Activated T-helper 2 cell treated with anti-CD3 and anti-CD28 coated beads, Interferon-gamma antibody, Interleukin-2, Interleukin-4, amounts not matched to agents 10 μg/mL and 5 μg/mL and 100 μg/mL, durations not matched to agents 14 hours and 24 hours and 36 hours (primary cell): ENCODE measurements around the gene EYS. TPM values are rescaled to one million over a fixed set of nuclear protein-coding genes. Genes with fewer than 3 reads are reported as not detected.

Source experiments
- DNase-seq: peaks from one replicate; pipeline ENCODE4 v3.0.0; 2021; ENCODE audit warnings: low spot score
- H3K27ac Mint-ChIP-seq: one replicate; pipeline ENCODE4 v1.8.0; 2021; ENCODE audit warnings: mixed read lengths
- H3K27me3 Mint-ChIP-seq: one replicate; pipeline ENCODE4 v1.8.0; 2021; ENCODE audit warnings: low read depth, mixed read lengths
- H3K36me3 Mint-ChIP-seq: one replicate; pipeline ENCODE4 v1.8.0; 2021; ENCODE audit warnings: low read depth, mixed read lengths
- H3K4me1 Mint-ChIP-seq: one replicate; pipeline ENCODE4 v1.8.0; 2021; ENCODE audit warnings: low read depth, mixed read lengths
- H3K4me3 Mint-ChIP-seq: one replicate; pipeline ENCODE4 v1.8.0; 2021; ENCODE audit warnings: low read depth, mild to moderate bottlenecking, moderate library complexity, mixed read lengths
- H3K9me3 Mint-ChIP-seq: one replicate; pipeline ENCODE4 v1.8.0; 2021; ENCODE audit warnings: mixed read lengths
- intact Hi-C: fragments of 100-400 bp; cut with micrococcal nuclease; formaldehyde crosslinking; loops from one replicate; pipeline ENCODE4 v1.15.1; 2023
- total RNA-seq: library from RNA; stranded (reverse); gene quantifications from 2 replicates; pipeline ENCODE4 v1.2.3, GENCODE V29; 2022

Gene EYS
- total RNA-seq, 1 donor from 2014 or later, result not detected

DNA sequence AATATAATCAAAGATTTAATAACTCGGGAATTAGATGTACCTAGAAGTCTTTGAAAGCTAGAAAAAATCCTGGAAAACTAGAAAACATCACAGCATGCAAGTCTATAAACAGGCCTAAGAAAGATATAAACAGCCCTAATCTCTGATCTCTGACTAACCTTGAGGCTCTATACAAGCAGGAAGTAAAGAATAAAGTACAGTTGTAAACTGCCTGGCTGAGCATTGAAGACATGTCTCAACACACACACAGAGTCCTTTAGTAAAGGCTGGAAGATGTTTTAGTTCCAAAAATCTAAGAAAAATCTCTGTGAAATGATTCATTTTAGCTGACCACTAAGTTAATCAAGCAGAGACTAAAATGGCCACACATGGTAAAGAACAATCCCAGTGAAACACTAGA, 774.5 kb downstream of the EYS start:
- no peak for DNase-seq
- no peak overlapping the region for H3K27ac Mint-ChIP-seq
- peaks cover 12% of the 10 kb centered on the region for H3K9me3 Mint-ChIP-seq
- no peaks in the 10 kb centered on the region for H3K4me1 Mint-ChIP-seq
- no peaks in the 10 kb centered on the region for H3K36me3 Mint-ChIP-seq
- no peaks in the 10 kb centered on the region for H3K27me3 Mint-ChIP-seq
- H3K4me3 Mint-ChIP-seq, result no peak overlapping the region
- intact Hi-C loops, result no loop called here

DNA sequence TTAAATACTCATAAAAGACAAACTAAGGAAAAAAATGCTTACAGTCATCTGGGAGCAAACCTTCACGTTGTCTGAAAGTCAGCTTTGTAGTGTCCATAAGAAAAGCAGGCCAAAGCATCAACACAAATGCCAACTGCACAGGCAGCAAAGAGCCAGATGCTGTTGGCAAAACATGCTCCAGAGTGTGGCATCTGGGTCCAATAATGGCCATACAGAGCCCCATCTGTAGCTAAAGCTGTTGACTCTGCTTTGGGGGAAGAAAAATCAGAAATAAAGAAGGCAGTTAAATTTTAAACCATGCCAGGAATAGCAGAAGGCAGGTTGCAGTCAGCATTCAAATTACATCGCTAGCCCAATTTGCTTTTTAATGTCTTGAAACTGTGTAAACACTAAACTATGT, 776.3 kb downstream of the EYS start:
- Mint-ChIP-seq H3K4me1 (no peaks in the 10 kb centered on the region), H3K27me3 (no peaks in the 10 kb centered on the region), H3K9me3 (peaks cover 20% of the 10 kb centered on the region), H3K27ac (no peak overlapping the region), H3K4me3 (no peak overlapping the region), H3K36me3 (no peaks in the 10 kb centered on the region)
- no peak for DNase-seq
- intact Hi-C loops, result no loop called here

DNA sequence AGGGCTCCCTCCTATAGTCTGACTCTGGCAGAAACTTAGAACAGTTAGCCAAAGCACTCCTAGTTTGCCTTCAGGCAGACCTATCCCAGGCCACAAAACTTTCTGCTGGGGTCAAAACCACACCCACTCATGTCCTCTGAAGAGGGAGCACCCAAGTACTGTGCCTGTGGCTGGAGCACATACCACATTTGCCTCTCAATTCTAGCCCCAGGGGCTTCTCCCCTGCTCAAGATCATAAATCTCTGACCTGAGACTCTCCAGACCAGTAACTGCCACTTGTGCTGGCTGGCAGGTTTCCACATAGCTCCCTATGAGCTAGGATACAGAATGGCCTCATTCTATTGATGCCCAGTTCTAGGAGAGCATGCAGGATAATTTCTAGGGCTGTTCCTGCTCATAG, 781.0 kb downstream of the EYS start:
- Mint-ChIP-seq H3K27ac (no peak overlapping the region), H3K36me3 (no peaks in the 10 kb centered on the region), H3K4me3 (no peak overlapping the region), H3K9me3 (peaks cover 35% of the 10 kb centered on the region), H3K4me1 (no peaks in the 10 kb centered on the region), H3K27me3 (no peaks in the 10 kb centered on the region)
- intact Hi-C loops, result no loop called here
- no peak for DNase-seq

- no peak overlapping the region for H3K4me3 Mint-ChIP-seq
- intact Hi-C loops, result no loop called here
- peaks cover 39% of the 10 kb centered on the region for H3K9me3 Mint-ChIP-seq
- no peaks in the 10 kb centered on the region for H3K36me3 Mint-ChIP-seq
- no peaks in the 10 kb centered on the region for H3K27me3 Mint-ChIP-seq
- no peak overlapping the region for H3K27ac Mint-ChIP-seq
- DNase-seq, result no peak
- no peaks in the 10 kb centered on the region for H3K4me1 Mint-ChIP-seq
Observed at GRCh38 chr6:64920257-64920656, 786.8 kb downstream of the EYS start.

- Mint-ChIP-seq H3K36me3 (no peaks in the 10 kb centered on the region), H3K9me3 (peaks cover 21% of the 10 kb centered on the region), H3K4me1 (no peaks in the 10 kb centered on the region), H3K27me3 (no peaks in the 10 kb centered on the region), H3K4me3 (no peak overlapping the region), H3K27ac (no peak overlapping the region)
- intact Hi-C loops, result no loop called here
- no peak for DNase-seq
Observed at GRCh38 chr6:64914124-64914523, 792.9 kb downstream of the EYS start.

DNA sequence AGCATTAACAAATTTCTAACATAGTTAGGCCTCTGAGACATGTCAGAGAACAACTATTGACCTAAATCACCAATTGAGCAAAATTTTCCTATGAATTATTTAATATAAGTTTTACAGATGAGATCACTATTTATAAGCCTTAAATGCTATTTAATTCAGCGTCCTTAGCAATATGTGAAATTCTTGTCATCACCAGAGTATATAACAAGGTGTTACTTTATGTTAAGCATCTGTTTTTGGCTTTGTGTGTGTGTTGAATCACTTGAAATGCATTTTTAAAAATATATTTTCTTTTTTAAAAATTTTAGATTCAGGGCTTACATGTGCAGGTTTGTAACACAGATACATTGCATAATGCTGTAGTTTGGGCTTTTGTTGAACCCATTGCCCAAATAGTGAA, 794.1 kb downstream of the EYS start:
- no peak for DNase-seq
- H3K9me3 Mint-ChIP-seq, result peaks cover 17% of the 10 kb centered on the region
- H3K27me3 Mint-ChIP-seq, result no peaks in the 10 kb centered on the region
- no peak overlapping the region for H3K27ac Mint-ChIP-seq
- H3K4me3 Mint-ChIP-seq, result no peak overlapping the region
- intact Hi-C loops, result no loop called here
- H3K4me1 Mint-ChIP-seq, result no peaks in the 10 kb centered on the region
- no peaks in the 10 kb centered on the region for H3K36me3 Mint-ChIP-seq

DNA sequence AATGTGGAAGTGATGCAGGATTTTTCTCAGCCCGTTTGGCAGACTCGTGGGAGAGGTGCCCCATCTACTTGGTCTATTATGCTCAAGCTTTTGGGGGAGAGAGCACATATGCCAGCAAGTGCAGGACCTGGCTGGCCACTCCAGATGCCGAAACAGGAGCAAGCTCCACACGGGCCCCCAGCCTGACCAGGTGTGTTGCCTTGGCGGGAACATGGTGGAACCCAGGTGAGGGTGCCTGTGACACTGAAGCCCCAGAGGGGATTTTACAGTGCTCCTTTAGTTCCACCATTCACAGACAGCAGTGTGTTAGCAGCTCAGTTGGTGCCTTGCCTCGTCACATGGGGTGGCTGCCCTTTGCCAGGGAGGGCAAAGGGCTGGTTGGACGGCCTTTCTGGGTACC, 798.9 kb downstream of the EYS start:
- Mint-ChIP-seq H3K27me3 (no peaks in the 10 kb centered on the region), H3K4me1 (no peaks in the 10 kb centered on the region), H3K4me3 (no peak overlapping the region), H3K27ac (no peak overlapping the region), H3K9me3 (no peaks in the 10 kb centered on the region), H3K36me3 (no peaks in the 10 kb centered on the region)
- intact Hi-C loops, result no loop called here
- DNase-seq, result no peak

DNA sequence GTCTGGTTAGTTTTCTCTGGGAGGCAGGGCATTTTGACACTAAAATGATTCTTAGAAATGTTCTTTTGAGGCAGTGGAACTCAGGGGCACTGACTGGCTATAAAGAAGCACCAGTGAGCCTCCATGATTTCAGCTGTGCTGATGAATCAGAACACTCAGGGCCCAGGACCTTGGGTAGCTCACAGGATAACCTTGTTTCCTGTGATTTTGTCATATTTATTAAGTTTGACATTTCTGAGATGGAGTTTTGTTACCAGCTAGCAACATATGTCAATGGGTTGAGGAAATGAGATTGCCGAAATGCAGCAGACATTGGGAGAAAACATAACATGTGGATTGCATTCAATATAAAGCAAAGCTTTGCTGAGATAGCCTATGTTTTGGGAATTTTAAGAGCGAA, 802.4 kb downstream of the EYS start:
- H3K4me1 Mint-ChIP-seq, result no peaks in the 10 kb centered on the region
- H3K9me3 Mint-ChIP-seq, result peaks cover 9% of the 10 kb centered on the region
- H3K27me3 Mint-ChIP-seq, result no peaks in the 10 kb centered on the region
- intact Hi-C loops, result no loop called here
- no peaks in the 10 kb centered on the region for H3K36me3 Mint-ChIP-seq
- DNase-seq, result no peak
- H3K27ac Mint-ChIP-seq, result no peak overlapping the region
- H3K4me3 Mint-ChIP-seq, result no peak overlapping the region

GRCh38 chr6:64902596-64902995, 804.4 kb downstream of the EYS start:
- no peaks in the 10 kb centered on the region for H3K36me3 Mint-ChIP-seq
- no peaks in the 10 kb centered on the region for H3K27me3 Mint-ChIP-seq
- no peak overlapping the region for H3K4me3 Mint-ChIP-seq
- no peak for DNase-seq
- intact Hi-C loops, result no loop called here
- H3K4me1 Mint-ChIP-seq, result no peaks in the 10 kb centered on the region
- H3K9me3 Mint-ChIP-seq, result peaks cover 25% of the 10 kb centered on the region
- no peak overlapping the region for H3K27ac Mint-ChIP-seq

GRCh38 chr6:64896939-64897338, 810.1 kb downstream of the EYS start:
- intact Hi-C loops, result no loop called here
- no peaks in the 10 kb centered on the region for H3K4me1 Mint-ChIP-seq

DNA sequence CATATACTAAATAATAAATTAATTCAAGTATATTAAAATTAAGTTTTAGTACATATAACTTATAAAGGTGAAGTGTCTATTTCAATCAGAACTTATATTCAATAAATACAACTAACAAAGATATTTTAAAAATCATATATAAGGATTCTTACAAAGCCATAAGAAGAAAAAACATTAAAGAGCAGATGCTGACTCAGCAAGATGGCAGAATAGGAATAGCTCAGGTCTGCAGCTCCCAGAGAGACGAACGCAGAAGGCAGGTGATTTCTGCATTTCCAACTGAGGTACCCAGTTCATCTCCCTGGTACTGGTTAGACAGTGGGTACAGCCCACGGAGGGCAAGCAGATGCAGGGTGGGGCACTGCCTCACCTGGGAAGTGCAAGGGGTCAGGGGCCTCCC, 811.1 kb downstream of the EYS start:
- intact Hi-C loops, result no loop called here
- Mint-ChIP-seq H3K4me1 (no peaks in the 10 kb centered on the region), H3K4me3 (no peak overlapping the region), H3K27ac (no peak overlapping the region), H3K9me3 (peaks cover 32% of the 10 kb centered on the region), H3K27me3 (no peaks in the 10 kb centered on the region), H3K36me3 (no peaks in the 10 kb centered on the region)
- DNase-seq, result no peak

More at GRCh38 chr6:64896939-64897338, 810.1 kb downstream of the EYS start:
- Mint-ChIP-seq H3K27me3 (no peaks in the 10 kb centered on the region), H3K9me3 (peaks cover 32% of the 10 kb centered on the region), H3K4me3 (no peak overlapping the region), H3K27ac (no peak overlapping the region), H3K36me3 (no peaks in the 10 kb centered on the region)
- no peak for DNase-seq

DNA sequence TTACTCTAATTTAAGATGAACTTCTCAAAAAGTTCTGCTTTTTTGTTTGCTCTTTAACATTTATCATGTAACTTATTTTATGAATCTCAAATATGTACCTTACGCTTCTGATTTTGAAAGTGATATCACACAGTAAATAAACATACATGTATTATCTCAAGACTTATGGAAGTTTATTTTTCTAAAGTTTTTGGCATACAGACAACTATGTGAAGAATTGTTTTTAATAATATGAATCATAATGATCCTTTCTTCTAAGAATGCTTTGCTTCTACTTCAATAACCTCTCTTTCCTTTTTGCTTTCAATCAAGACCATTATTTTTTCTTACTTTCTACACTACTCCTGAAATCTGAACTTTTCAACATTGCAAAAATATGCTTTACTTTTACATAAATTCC, 816.4 kb downstream of the EYS start:
- no peak overlapping the region for H3K4me3 Mint-ChIP-seq

DNA sequence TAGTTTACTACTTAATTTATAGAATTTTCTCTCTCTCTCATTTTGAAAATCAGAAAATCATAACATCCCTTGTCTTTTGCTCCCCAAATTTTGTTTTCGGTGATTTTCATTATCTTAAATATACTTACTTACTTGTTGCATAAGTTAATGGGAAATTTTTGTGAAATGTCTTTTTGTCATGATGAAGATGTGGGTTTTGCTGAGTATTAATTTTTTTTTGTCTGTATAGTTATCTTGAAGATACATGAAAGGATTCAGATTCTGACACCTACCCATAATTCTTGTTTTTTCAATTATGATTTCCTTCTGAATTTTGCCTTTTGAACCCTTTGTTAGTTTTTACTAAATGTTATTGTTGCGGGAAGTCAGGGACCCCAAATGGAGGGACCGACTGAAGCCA, 817.9 kb downstream of the EYS start:
- intact Hi-C loops, result no loop called here
- H3K27ac Mint-ChIP-seq, result no peak overlapping the region
- H3K36me3 Mint-ChIP-seq, result no peaks in the 10 kb centered on the region
- H3K27me3 Mint-ChIP-seq, result no peaks in the 10 kb centered on the region
- peaks cover 24% of the 10 kb centered on the region for H3K9me3 Mint-ChIP-seq
- H3K4me3 Mint-ChIP-seq, result no peak overlapping the region
- DNase-seq, result no peak
- H3K4me1 Mint-ChIP-seq, result no peaks in the 10 kb centered on the region

More for the DNA sequence above, 816.4 kb downstream of the EYS start:
- Mint-ChIP-seq H3K9me3 (peaks cover 24% of the 10 kb centered on the region), H3K27me3 (no peaks in the 10 kb centered on the region), H3K4me1 (no peaks in the 10 kb centered on the region), H3K27ac (no peak overlapping the region), H3K36me3 (no peaks in the 10 kb centered on the region)
- DNase-seq, result no peak
- intact Hi-C loops, result no loop called here

DNA sequence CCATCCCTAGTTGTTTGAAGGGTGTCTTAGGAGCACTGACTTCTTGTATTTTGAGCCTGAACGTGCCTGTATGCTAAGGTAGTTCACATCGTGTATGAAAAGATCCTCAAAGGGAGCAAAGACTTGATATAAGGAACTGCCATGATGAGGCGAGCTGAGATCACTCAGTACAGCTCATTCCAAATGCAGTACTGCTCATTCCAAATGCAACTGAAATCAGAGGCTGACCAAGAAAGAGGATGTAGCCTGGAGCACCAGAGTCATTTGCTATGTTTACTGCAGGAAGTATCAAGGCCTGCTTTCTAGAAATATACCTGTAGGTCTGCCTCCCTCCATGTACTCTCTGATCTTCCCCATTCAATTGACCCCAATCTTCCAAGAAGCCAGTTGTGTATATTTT, 832.2 kb downstream of the EYS start:
- intact Hi-C loops, result no loop called here
- no peaks in the 10 kb centered on the region for H3K4me1 Mint-ChIP-seq

More for the DNA sequence above, 832.2 kb downstream of the EYS start:
- Mint-ChIP-seq H3K4me3 (no peak overlapping the region), H3K27me3 (no peaks in the 10 kb centered on the region), H3K9me3 (peaks cover 22% of the 10 kb centered on the region), H3K27ac (no peak overlapping the region), H3K36me3 (no peaks in the 10 kb centered on the region)
- no peak for DNase-seq
